ENCODE measurements around the gene VWA5B1. TPM values are rescaled to one million over a fixed set of nuclear protein-coding genes. Genes with fewer than 3 reads are reported as not detected.

The VWA5B1 gene
- total and polyA plus RNA-seq, 2 of the 8 experiments (the other 6 are each of a cell fraction or from before 2014, with no cell fraction given) = 0.54 to 2.3 TPM

GRCh38 chr1:20351911-20352701, 61.4 kb downstream of the VWA5B1 start (continued):
- TF ChIP-seq CHD7 (IDR thresholded peaks at IDR 0.05; ENCODE audit: insufficient replicate concordance, low read length) = no peak
- TF ChIP-seq CTCF (IDR thresholded peaks at IDR 0.05; ENCODE audit: control extremely low read depth in 1 of 3, insufficient read depth in 1 of 3, low read depth in 1 of 3, low read length in 3 of 3) = no peak

All from H1 (cell line).